ENCODE data around the gene EPHA3.

DNA sequence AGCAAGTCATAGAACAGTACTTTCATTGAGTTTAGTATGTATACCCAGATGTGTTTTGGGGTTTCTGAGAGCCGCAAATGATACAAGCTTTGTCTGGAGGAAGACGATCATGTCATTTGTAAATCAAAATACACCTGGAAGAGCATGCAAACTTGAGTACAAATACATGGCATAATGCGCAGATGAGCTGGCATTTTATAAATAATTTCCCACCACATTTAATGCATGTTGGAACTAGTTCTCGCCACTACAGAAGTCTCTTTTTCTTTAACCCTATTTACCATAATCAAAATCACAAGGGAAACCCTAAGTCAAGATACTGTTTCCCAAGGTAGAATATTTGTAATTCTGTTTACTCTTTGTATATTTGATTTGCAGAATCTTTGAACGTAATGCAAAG is 318.6 kb downstream of the EPHA3 start:
- no peak for TF ChIP-seq POLR2A (IDR thresholded peaks at IDR 0.05; ENCODE audit: low read length)
- no peak for TF ChIP-seq GATA1 (IDR thresholded peaks at IDR 0.05; ENCODE audit: low read depth, low read length)

Data from erythroblast (primary cell).